Suppressor macrophage treated with lipopolysaccharide for 1 hour (primary cell): Measurements from ENCODE around the gene PI4KA.
"Not testable (repeated sequence)": the region's sequence is repeated elsewhere in the genome, so short reads cannot be mapped to it uniquely, and the experiment has no call there.

Source experiments
- DNase-seq, 3 donors: peaks; one replicate each; pipeline ENCODE4 v3.0.0-alpha.2; 2020 to 2022

Gene PI4KA

DNA sequence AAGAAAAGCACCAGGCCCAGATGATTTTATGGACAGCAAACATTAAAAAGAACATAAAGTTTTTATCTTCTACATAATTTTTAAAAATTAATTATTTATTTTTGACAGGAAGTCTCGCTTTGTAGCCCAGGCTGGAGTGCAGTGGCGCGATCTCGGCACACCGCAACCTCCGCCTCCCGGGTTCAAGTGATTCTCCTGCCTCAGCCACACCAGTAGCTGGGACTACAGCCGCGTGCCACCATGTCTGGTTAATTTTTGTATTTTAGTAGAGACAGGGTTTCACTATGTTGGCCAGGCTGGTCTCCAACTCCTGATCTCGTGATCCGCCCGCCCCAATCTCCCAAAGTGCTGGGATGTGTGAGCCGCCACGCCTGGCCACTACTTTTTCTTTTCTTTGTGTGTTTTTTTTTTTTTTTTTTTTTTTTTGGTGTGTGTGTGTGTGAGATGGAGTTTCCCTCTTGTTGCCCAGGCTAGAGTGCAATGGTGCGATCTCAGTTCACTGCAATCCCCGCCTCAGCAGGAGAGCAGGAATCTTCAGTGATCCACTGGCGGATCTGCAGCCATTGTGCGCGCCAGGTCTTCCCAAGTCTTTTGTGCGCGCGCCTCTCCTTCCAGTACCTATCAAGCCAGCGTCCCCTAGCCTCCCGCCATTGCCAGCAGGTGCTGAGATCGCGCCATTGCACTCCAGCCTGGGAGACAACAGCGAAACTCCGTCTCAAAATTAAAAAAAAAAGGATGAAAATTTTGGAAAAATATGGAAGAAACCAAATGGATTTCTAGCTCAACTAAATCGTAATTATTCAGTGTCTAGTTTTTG lies 171.0 kb downstream of the PI4KA start:
- not testable (repeated sequence) for DNase-seq

DNA sequence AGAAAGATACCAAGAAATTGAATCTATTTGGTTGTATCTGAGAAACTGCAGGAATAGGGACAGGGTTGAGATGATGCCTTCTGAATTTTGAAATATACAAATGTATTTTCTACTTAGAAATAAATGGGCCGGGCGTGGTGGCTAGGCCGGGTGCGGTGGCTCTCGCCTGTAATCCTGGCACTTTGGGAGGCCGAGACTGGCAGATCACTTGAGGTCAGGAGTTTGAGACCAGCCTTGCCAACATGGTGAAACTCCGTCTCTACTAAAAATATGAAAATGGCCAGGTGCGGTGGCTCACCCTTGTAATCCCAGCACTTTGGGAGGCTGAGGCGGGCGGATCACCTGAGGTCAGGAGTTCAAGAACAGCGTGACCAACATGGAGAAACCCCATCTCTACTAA lies 172.8 kb downstream of the PI4KA start:
- not testable (repeated sequence) for DNase-seq

DNA sequence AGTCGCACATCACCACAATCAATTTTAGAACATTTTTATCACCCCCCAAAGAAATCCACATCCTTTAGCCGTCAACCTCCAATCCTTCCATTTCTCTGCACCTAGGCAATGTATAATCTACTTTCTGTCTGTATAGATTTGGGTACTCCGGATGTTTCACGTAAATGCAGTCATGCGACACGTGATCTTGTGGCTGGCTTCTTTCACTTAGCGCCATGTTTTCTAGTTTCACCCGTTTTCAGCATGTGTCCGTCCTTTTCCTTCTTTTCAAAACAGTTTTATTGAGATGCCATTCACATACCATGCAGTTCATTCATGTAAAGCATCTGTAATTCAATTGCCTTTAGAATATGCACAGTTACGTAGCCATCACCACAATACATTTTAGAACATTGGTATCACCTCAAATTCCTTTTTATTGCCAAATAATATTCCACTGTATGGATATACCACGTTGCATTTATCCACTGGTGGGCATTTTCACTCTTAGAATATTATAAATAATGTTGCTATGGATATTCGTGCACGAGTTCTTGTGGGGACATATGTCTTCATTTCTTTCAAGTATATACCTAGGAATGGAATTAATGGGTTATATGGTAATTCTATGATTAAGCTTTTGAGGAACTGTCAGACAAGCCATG lies 179.7 kb downstream of the PI4KA start:
- not testable (repeated sequence) for DNase-seq

DNA sequence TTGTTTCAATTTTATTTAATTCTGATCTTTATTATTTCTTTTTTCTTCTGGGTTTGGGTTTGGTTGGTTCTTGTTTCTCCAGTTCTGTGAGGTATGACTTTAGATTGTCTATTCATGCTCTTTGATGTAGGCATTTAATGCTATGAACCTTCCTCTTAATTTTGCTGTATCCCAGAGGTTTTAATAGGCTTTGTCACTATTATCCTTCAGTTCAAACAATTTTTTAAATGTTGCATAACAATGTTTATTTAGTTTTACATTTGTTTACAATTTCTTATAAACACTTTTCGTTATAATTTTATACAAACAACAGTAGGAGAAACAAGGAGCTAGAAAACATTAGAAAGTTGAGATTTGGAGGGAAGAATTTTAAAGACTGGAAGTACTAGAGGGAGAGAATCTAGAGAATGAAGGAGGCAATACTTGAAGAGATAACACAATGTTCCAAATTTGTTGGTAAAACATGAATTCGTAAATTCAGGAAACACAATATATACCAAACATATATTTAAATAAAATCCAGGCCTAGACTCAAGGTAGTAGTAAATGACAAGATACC lies 180.8 kb downstream of the PI4KA start:
- no peak for DNase-seq

DNA sequence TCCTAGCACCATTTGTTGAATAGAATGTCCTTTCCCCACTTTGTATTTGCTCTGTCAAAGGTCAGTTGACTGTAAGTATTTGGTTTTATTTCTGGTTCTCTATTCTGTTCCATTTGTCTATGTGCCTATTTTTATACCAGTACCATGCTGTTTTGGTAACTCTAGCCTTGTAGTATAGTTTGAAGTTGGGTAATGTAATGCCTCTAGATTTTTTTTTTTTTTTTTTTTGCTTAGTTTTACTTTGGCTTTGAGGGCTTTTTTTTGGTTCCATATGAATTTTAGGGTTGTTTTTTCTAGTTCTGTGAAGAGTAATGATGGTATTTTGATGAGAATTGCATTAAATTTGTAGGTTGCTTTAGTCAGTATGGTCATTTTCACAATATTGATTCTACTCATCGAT lies 183.0 kb downstream of the PI4KA start:
- not testable (repeated sequence) for DNase-seq

DNA sequence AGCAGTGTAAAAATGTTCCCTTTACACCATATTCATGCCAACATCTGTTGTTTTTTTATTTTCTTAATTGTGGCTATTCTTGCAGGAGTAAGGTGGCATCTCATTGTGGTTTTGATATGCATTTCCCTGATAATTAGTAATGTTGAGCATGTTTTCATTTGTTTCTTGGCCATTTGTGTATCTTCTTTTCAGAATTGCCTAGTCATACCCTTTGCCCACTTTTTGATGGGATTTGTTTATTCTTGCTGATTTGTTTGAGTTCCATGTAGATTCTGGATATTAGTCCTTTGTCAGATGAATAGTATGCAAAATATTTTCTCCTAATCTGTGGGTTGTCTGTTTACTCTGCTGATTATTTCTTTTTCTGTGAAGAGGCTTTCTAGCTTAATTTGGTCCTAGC lies 183.6 kb downstream of the PI4KA start:
- no peak for DNase-seq

DNA sequence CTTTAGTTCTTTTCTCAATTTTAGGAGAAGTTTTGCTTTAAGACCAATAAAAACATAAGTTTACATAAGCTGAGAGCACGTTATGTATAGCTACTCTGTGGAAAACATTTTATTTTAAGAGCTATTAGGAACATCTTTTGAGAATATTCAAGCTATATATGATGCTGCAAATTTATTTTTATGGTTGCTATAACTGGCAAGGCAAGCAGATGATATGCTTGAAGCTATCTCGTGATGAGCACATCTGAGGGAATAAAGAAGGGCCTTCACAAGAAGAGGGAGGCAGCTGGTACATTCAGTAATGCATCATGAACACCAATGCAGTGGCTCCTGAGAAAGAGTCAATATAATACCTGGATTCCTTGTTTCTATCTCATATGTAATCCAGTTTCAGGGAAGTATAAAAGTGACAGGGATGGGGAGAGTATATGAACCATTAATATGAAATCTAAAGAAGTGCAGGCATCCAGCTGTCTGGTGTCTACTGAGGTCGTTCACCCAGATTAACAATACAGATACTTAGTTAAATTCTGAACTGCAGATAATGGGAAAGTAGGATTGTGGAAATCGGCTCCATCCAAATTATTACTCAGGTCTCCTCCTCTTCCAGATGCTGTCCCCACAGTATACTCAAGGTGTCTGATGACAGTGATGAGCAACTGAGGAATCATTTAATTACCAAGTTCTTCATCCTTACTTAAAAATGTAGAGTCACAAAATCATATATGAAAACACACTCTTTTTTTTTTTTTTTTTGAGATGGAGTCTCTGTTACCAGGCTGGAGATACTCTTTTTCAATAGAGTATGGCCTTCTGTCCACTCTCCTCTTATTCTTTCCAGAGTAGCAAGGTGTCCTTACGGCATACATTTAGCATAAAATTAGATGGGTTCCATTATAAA lies 185.1 kb downstream of the PI4KA start:
- DNase-seq, result no peak

DNA sequence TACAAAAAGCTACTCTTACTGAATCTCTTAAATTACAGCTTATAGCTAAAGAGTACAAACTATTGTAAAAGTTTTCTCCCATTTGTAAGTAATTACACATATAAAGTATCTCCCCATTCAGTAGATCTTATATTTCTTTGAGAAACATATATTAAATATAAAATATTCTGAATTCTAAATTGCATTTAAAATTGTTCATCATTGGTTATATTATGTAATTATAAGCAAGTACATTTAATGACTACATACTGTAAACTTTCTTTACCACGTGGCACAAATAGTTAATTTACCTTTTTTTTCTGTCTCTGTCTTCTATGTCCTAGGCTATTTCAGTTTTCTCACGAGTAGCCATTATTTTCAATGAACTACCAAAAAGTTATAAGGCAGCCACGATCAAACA lies 185.9 kb downstream of the PI4KA start:
- no peak for DNase-seq

DNA sequence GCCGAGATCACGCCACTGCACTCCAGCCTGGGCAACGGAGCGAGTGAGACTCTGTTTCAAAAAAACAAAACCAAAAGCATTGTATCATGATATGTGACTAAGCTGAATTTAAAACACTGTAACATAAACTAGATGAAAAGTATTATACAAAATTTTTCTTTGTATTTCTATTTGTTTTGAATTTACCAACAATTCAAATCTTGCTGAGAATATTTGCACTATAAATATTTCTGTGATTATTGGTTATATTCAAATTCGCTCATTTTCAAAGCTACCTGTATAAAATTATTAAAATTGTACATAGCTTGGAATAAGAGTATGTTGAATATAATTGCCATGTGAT lies 186.6 kb downstream of the PI4KA start:
- DNase-seq, result no peak

DNA sequence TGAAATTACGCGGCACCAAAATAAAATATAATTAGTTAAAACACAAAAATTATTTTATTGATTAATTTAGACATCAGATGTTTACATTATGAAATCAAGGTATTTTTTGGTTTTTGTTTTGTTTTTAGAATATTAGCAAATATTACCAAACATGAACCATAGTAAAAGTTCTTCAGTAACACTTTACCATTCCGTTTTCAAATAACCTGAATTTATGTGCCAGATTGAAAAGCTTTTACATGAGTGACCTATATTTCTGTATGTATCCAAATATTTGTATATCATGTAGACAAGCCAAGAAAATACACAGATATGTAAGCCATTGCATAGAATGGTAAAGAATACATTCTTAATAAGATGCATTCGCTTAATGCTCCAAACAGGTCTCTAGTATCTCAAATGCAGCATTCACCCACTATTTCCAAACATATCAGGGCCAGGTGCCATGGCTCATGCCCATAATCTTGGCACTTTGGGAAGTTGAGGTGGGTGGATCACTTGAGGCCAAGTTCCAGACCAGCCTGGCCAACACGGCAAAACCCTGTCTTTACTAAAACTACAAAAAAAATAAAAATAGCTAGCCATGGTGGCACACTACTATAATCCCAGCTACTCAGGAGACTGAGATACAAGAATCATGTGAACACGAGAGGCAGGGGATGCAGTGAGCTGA lies 187.1 kb downstream of the PI4KA start:
- no peak for DNase-seq

DNA sequence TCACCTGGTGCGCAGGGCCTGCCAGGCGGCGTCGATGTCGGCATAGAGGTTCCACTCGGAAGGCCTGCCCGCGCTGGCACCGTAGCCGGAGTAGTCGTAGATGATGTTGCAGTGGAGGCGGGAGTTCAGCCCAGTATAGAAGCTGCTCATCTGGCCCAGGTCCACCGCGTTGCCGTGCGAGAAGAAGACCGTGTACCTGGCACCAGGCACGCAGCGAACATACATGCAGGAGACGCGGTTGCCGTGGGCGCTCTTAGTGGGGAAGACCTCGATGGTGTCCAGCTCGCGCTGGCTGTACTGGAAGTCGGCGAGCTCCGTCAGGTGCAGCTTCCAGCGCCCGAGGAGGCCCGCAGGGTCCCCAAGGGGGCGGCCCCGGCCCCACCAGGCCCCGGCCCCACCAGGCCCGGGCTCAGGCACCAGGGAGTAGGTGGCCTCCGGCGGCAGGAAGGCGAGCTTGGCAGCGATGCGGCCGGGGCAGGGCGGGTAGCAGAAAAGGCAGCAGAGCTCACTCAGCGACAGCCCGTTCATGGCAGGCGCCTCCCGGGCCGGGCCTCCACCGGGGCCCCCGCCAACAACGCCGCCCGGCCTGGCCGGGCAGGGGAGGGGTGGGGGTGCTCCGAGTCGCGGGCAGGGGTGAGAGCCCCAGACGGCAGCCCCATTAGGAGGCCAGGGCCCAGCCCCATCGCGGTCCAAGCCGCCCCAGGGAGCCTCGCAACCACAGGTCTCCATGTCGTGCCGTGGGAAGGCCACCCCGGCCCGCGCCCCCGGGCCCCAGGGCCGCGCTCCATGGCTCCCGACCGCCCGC lies 188.0 kb downstream of the PI4KA start:
- not testable (repeated sequence) for DNase-seq

DNA sequence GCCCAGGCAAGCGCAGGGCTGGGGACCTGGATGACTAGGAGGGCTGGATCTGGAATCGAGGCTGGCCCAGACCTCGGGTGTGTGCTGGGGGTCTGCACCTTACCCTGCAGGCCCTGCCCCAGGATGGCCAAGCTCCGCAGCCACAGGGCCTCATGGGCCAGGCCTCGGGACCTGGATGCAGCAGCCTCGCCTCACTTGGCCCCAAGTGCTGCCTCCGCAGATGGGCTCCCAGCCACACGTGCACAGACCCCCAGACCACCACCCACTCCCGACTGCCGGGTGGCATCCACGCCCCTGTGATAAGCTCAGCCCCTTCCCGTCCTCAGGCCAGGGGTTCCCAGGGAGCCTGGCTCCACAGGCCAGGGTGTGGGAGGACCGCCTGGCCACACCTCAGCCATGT lies 188.7 kb downstream of the PI4KA start:
- DNase-seq, result not testable (repeated sequence)

DNA sequence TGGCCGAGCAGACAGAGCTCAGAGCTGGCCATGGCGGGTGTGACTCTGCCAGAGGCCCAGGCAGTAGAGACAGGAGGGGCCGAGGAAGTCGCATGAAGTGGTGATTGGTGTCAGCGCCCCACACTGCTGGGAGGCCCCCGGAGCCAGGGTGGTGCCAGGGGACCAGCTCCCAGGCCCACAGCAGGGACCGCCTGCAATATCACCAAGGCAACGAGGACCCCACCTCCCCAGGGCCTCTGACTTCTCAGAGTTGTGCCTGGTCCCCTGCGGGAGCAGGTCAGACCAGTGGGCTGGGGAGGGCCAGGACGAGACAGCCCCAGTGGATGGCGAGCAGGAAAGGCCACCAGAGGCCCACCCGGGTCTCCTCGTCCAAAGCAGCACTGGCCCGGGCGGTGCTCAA lies 189.1 kb downstream of the PI4KA start:
- DNase-seq, result not testable (repeated sequence)

DNA sequence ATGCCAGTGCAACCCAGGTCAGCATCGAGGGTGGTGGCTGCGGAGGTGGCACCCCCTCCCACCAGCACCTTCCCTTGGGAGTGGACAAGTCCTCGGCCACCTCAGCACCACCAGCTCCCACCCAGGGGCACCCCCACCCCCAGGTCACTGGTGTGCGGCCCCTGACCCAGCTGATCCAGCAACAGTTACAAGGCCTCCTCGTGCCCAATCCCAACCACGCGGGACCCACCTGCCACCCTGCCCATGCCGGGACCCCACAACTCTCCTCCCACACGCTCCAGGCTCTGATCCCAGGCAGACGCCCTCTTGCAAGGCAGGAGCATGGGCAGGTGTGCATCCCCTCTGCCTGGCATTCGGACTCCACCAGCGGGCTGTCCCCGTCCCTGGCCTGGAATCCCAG lies 189.8 kb downstream of the PI4KA start:
- not testable (repeated sequence) for DNase-seq

DNA sequence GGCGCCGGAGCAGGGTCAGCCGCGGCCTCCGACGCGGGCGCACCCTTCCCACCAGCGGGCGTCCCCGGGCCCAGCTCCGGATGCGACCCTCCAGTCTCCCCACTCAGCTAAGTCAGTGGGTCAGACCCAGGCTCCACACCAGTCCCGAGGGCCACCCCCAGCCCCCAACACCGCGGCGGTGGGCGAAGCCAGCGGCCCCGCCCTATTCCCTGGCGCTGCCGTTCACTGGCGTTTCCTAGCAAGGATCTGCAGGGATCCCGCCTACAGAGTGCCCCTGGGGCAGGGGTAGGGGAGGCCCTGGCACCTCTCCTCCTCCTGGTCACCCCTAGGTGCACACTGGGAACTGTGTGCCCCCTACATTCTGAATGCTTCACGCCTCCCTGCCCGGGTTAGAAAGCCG lies 190.4 kb downstream of the PI4KA start:
- not testable (repeated sequence) for DNase-seq

DNA sequence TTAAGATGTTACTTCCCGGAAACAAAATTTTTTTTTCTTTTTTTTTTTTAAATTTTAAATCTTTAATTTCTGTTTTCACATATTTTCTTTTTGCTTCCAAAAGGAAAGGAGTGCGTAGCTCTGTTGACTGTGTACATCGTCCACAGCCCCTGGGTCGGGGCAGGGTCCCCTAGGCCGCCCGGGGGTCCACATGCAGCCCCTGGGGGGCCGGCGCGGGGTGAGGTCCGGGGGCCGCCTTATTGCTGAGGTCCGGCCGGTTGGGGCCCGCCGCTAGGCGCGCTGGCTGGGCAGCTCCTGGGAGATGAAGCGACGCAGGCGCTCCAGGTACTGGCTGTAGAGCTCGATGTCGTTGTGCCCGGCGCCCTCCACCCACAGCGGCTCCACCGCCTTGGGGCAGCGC lies 191.1 kb downstream of the PI4KA start:
- DNase-seq, result not testable (repeated sequence)

DNA sequence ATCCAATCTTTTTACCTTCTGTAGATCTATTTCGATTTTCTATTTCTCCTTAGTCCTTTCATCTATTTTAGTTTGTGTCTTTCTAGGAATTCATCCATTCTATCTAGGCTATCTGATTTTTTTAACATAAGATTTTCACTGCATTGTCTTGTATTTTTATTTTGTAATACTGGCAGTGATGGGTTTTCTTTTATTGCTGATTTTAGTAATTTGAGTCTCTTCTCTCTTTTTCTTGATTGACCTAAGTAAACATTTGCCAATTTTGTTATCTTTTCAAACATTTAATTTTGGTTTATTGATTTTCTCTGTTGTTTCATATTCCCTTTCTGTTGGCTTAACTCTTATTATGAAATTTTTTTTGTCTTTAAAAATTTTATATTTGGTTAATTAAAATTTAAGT lies 192.1 kb downstream of the PI4KA start:
- DNase-seq, result no peak

DNA sequence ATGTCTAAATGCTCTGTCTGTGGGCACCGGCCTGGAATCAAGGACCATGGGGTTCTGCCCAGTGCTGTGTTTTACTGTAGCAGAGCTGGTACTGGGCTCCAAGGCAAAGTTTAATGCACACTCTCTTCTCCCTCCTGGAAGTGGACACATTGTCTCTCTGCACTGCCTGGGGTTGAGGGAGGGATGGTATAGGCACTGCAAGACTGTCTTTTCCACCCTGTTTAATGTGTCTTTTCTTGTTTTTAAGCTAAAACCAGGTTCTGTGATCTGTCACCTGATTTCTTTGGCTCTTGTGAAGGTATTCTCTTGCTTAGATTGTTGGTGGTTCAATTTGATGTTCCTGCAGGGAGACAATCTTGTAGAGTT lies 194.0 kb downstream of the PI4KA start:
- DNase-seq, result no peak

DNA sequence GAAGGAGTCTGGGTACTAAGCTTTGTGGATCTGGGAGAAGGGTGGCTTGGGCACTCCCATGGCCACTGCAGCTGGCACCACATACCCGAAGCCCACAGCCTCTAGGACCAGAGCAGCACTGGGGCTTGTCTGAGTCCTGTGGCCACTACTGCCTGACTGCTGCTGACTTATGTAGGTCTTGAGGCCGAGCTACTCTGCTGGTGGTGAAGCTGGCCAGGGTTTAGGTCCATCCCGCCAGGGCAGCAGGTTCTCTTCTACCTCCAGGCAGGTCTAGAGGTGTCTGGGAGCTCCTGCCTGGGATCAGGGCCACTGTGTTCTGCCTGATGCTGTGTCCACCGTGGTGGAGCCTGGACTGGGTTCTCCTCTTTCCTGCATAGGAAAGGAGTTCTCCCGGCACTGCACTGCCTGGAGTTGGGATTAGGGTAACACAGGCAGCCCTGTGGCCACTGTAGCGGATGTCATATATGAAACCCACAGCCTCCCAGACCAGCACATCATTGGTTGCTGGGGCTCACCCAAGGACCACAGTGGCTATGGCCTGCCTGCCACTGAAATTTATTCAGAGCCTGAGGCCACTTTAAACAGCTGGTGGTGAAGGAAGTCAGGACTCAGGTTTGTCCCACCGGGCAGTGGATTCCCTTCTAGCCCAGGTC lies 194.5 kb downstream of the PI4KA start:
- DNase-seq, result no peak

DNA sequence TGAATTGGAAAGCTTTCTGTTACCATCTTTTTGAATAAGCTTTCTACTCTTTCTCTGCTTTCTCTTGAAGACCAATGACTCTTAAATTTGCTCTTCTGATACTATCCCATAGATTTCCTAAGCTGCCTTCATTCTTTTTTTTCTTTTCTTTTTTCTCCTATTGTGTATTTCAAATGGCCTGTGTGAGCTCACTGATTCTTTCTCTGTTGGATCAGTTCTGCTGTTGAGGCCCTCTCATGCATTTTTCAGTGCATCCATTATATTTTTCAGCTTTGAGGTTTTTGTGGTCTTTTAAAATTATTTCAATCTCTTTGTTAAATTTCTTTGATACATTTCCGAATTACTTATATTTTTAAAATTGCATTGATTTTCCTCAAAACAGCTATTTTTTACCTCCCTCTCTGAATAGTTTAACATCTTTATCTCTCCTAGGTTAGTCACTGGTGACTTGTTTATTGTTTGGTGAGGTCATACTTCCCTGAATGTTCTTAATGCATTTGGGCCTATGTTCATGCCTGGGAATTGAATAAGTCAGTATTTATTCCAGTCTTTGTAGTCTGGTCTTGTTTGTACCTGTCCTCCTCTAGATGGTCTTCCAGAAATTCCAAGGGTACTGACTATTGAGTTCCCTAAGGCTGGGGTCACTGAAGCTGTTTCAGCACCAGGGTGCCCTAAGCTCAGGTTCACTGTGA lies 195.3 kb downstream of the PI4KA start:
- DNase-seq, result no peak
